Ascending aorta (tissue), 2 donors: ENCODE measurements around the gene STK32C. TPM values are rescaled to one million over a fixed set of nuclear protein-coding genes. Genes with fewer than 3 reads are reported as not detected.

Source experiments
- DNase-seq, 2 donors: peaks; one replicate each; pipeline ENCODE4 v3.0.0-alpha.2; 2019; ENCODE audit warnings: low spot score in 2 of 2
- H3K27ac ChIP-seq, 2 donors: fragments of 200-600 bp; sonication (generic); one replicate each; pipeline ENCODE4 v1.5.1; 2016 to 2017; ENCODE audit warnings: mild to moderate bottlenecking in 1 of 2
- H3K27me3 ChIP-seq: fragments of 200-600 bp; sonication (generic); one replicate; pipeline ENCODE4 v1.5.1; 2017
- H3K36me3 ChIP-seq, 2 donors: fragments of 200-600 bp; sonication (generic); one replicate each; pipeline ENCODE4 v1.5.1; 2016
- H3K4me1 ChIP-seq, 2 donors: fragments of 200-600 bp; sonication (generic); one replicate each; pipeline ENCODE4 v1.5.1; 2016 to 2017; ENCODE audit warnings: mild to moderate bottlenecking in 1 of 2
- H3K4me3 ChIP-seq, 2 donors: fragments of 200-600 bp; sonication (generic); one replicate each; pipeline ENCODE4 v1.5.1; 2016 to 2017; ENCODE audit warnings: mild to moderate bottlenecking in 1 of 2
- H3K9me3 ChIP-seq, 2 donors: fragments of 200-600 bp; sonication (generic); one replicate each; pipeline ENCODE4 v1.5.1; 2016
- CTCF ChIP-seq, 3 experiments: fragments of 200-600 bp in 2 of 3; fragments of 450-650 bp in 1 of 3; sonication (generic) in 2 of 3; IDR thresholded peaks; one replicate each; pipeline ENCODE4 v1.5.1; 2016 to 2019; ENCODE audit warnings: antibody characterized with exemption in 3 of 3, mild to moderate bottlenecking in 1 of 3, moderate library complexity in 1 of 3
- intact Hi-C: fragments of 100-400 bp; cut with DNase I; formaldehyde crosslinking; loops from one replicate; pipeline ENCODE4 v1.15.1; 2023
- total RNA-seq: library from RNA; depleted of rRNA; stranded (reverse); fragments of >200 nt; gene quantifications from one replicate; pipeline ENCODE4 v1.1.0, GENCODE V29; 2016

Gene STK32C
- total RNA-seq, 1 donor from 2014 or later = 16.2 TPM

DNA sequence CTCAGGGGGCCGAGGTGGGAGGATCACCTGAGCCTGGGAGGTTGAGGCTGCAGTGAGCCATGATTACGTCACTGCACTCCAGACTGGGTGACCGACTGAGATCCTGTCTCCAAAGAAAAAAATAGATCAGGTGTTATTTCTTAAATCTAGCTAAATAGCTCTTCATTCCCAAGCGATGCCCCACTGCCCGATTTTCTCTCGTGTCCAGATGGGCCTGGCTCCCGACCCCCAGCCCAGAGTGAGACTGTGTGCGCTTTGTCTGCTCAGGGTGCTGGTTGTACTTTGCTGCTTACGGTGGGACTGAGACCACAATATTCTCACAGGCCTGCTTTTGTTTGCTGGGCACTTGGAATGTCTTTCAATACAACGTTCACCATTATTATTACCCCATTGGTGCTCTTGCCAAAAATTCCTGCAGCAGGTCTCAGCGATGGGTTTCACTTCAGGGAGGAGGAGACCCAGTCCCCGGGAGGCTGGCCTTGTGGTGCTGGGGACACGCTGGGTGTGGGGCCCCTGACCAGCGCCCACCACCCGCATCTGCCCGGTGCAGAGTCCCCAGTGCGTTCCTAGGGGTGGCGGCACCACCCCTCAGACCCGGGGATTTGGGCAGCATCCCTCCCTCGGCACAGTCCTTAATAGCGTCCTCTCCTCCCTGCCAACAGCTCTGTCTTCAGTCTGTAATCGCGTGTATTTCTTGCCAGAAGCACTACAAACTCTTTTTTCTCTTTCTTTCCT lies 141.4 kb downstream of the STK32C start:
- no peak for DNase-seq
- peaks cover 0 to 3% of the 10 kb centered on the region in 2 donors for H3K4me1 ChIP-seq
- no peaks in the 10 kb centered on the region for H3K9me3 ChIP-seq
- H3K36me3 ChIP-seq = no peaks in the 10 kb centered on the region
- H3K4me3 ChIP-seq = no peak overlapping the region
- TF ChIP-seq CTCF (IDR thresholded peaks at IDR 0.05) = no peak
- H3K27me3 ChIP-seq = no peaks in the 10 kb centered on the region
- no peak overlapping the region for H3K27ac ChIP-seq
- intact Hi-C loops = no loop called here

DNA sequence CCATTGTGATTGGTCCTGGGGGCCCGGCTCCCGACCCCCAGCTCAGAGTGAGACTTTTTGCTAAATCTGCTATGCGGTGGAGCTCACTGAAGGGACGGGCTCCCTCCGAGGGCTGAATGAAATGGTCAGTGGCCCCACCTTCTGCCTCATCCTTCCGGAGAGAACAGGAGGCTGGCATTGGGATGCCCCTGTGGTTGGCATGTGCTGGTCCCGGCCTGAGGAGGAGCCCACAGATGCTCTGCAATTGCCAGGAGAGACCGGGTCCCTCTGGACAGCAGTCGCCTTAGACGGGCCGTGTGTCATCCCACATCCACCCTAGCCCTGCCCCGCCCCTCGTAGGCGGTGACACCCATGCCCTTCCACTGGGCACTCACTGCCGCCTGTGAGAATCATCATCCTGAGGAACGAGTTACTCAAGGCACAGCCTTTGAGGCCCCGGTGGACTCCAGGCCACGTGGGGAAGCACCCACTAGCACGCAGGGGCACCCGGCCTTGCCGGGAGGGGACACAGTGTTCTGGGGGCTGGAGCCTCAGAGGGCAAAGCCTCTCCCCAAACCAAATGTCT lies 142.3 kb downstream of the STK32C start:
- DNase-seq = no peak
- peaks cover 0 to 3% of the 10 kb centered on the region in 2 donors for H3K4me1 ChIP-seq
- H3K27me3 ChIP-seq = no peaks in the 10 kb centered on the region
- no peaks in the 10 kb centered on the region for H3K9me3 ChIP-seq
- TF ChIP-seq CTCF (IDR thresholded peaks at IDR 0.05) = no peak
- no peak overlapping the region for H3K27ac ChIP-seq
- H3K4me3 ChIP-seq = no peak overlapping the region
- no peaks in the 10 kb centered on the region for H3K36me3 ChIP-seq
- intact Hi-C loops = no loop called here

- Histone ChIP-seq H3K27me3 (no peaks in the 10 kb centered on the region), H3K4me3 (no peak overlapping the region), H3K36me3 (no peaks in the 10 kb centered on the region), H3K27ac (no peak overlapping the region), H3K9me3 (no peaks in the 10 kb centered on the region), H3K4me1 (peaks cover 0 to 3% of the 10 kb centered on the region in 2 donors)
- intact Hi-C loops = no loop called here
- no peak for DNase-seq
- no peak for TF ChIP-seq CTCF (IDR thresholded peaks at IDR 0.05)
Measured at GRCh38 chr10:132164761-132165278, 142.9 kb downstream of the STK32C start.

GRCh38 chr10:132163826-132164515 lies 143.8 kb downstream of the STK32C start:
- intact Hi-C loops = no loop called here
- no peak for TF ChIP-seq CTCF (IDR thresholded peaks at IDR 0.05)
- Histone ChIP-seq H3K27me3 (no peaks in the 10 kb centered on the region), H3K36me3 (no peaks in the 10 kb centered on the region), H3K9me3 (no peaks in the 10 kb centered on the region), H3K4me3 (no peak overlapping the region), H3K27ac (no peak overlapping the region), H3K4me1 (peaks cover 0 to 3% of the 10 kb centered on the region in 2 donors)
- no peak for DNase-seq

DNA sequence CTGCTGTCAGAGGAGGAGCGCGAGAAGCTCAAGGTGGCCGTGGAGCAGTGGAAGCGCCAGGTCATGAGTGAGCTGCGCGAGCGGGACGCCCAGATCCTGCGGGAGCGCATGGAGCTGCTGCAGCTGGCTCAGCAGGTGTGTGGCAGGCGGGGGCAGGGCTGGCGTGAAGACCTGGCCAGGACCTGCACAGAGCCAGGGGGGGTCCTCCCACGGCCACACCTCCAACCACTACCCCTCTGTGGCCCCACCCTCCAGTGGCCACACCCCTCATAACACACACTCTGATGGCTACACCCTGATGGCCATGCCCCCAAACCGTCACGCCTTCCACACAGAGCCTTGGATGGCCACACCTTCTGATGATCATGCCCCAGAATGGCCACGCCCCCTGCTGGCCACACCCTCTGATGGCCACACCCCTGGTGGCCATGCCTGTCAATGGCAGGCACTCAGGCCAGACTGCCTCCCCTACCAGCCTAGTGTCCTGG lies 144.4 kb downstream of the STK32C start:
- Histone ChIP-seq H3K4me3 (no peak overlapping the region), H3K9me3 (no peaks in the 10 kb centered on the region), H3K36me3 (no peaks in the 10 kb centered on the region), H3K27ac (no peak overlapping the region), H3K27me3 (no peaks in the 10 kb centered on the region), H3K4me1 (peaks cover 0 to 3% of the 10 kb centered on the region in 2 donors)
- no peak for DNase-seq
- intact Hi-C loops = no loop called here
- no peak for TF ChIP-seq CTCF (IDR thresholded peaks at IDR 0.05)
